Measurements from ENCODE around the gene HHLA2.
"Not testable (repeated sequence)": the region's sequence is repeated elsewhere in the genome, so short reads cannot be mapped to it uniquely, and the experiment has no call there.

HHLA2 gene

GRCh38 chr3:108343491-108343890, 47.1 kb downstream of the HHLA2 start:
- no peak for DNase-seq

GRCh38 chr3:108345492-108346205, 49.3 kb downstream of the HHLA2 start:
- no peak for DNase-seq

GRCh38 chr3:108346301-108347227, 50.2 kb downstream of the HHLA2 start:
- peak; percentile 47 for DNase-seq

GRCh38 chr3:108352176-108352575, 55.8 kb downstream of the HHLA2 start:
- no peak for DNase-seq

GRCh38 chr3:108354562-108354961, 58.2 kb downstream of the HHLA2 start:
- DNase-seq: no peak

GRCh38 chr3:108357042-108357441, 60.7 kb downstream of the HHLA2 start:
- DNase-seq: no peak

- no peak for DNase-seq
Observed at GRCh38 chr3:108359011-108359410, 62.7 kb downstream of the HHLA2 start.

- DNase-seq: no peak
Observed at GRCh38 chr3:108376026-108376425, 79.7 kb downstream of the HHLA2 start.

- no peak for DNase-seq
Observed at GRCh38 chr3:108377384-108377783, 81.0 kb downstream of the HHLA2 start.

- DNase-seq: no peak
Observed at GRCh38 chr3:108378153-108378951, 82.0 kb downstream of the HHLA2 start.

- not testable (repeated sequence) for DNase-seq
Observed at GRCh38 chr3:108378952-108379342, 82.6 kb downstream of the HHLA2 start.

GRCh38 chr3:108380128-108380795, 83.9 kb downstream of the HHLA2 start:
- DNase-seq: no peak

GRCh38 chr3:108381529-108382140, 85.3 kb downstream of the HHLA2 start:
- no peak for DNase-seq

- no peak for DNase-seq
Observed at GRCh38 chr3:108383306-108383705, 87.0 kb downstream of the HHLA2 start.

- DNase-seq: no peak
Observed at GRCh38 chr3:108387063-108387462, 90.7 kb downstream of the HHLA2 start.

- DNase-seq: peak; percentile 10
Observed at GRCh38 chr3:108388136-108389132, 92.1 kb downstream of the HHLA2 start.

- DNase-seq: no peak
Observed at GRCh38 chr3:108389372-108389771, 93.0 kb downstream of the HHLA2 start.

GRCh38 chr3:108391917-108392593, 95.7 kb downstream of the HHLA2 start:
- no peak for DNase-seq

GRCh38 chr3:108393128-108393900, 97.0 kb downstream of the HHLA2 start:
- no peak for DNase-seq
